H1 (cell line): Measurements from ENCODE around the gene SPATS2. TPM values are rescaled to one million over a fixed set of nuclear protein-coding genes. Genes with fewer than 3 reads are reported as not detected.

Source experiments
- CTCF ChIA-PET: fragments of 300-600 bp; sonication (Branson Sonifier 250); formaldehyde crosslinking; loops from one replicate; lab custom pipeline; 2021; ENCODE audit not compliant: partially characterized antibody; lab: Charles Lee
- POLR2A ChIA-PET: fragments of 300-600 bp; sonication (Branson Sonifier 250); formaldehyde crosslinking; loops from one replicate; lab custom pipeline; 2021; ENCODE audit warnings: inconsistent platforms; ENCODE audit not compliant: partially characterized antibody; lab: Charles Lee
- DNase-seq, 2 experiments: peaks; one replicate each; pipeline versions ENCODE4 v3.0.0 to v3.0.0-alpha.2; 2010 to 2022; ENCODE audit warnings: low spot score in 2 of 2, low read depth in 1 of 2, mixed read lengths in 1 of 2
- FAIRE-seq: peaks from 2 replicates; lab custom pipeline; 2011; peaks lifted over from hg19 to GRCh38; lab: Jason Lieb, UNC
- H2AFZ ChIP-seq: 2 replicates; pipeline ENCODE4 v1.8.1; 2012; ENCODE audit warnings: low read length, inconsistent platforms
- H2AK5ac ChIP-seq: 2 replicates; pipeline ENCODE4 v1.6.1; 2013; ENCODE audit warnings: low read depth, low read length
- H2BK120ac ChIP-seq: replicated peaks from 2 replicates; pipeline ENCODE3; 2013; ENCODE audit warnings: low read depth, low read length, inconsistent platforms
- H2BK12ac ChIP-seq: 2 replicates; pipeline ENCODE4 v1.6.1; 2013; ENCODE audit warnings: low read depth, low read length
- H2BK15ac ChIP-seq: 2 replicates; pipeline ENCODE4 v1.6.1; 2013; ENCODE audit warnings: low read length
- H2BK20ac ChIP-seq: 2 replicates; pipeline ENCODE4 v1.6.1; 2013; ENCODE audit warnings: low read length
- H2BK5ac ChIP-seq: 2 replicates; pipeline ENCODE4 v1.6.1; 2013; ENCODE audit warnings: low read depth, low read length
- H3K14ac ChIP-seq: 2 replicates; pipeline ENCODE4 v1.6.1; 2013; ENCODE audit warnings: inconsistent platforms; ENCODE audit not compliant: insufficient read length
- H3K18ac ChIP-seq: 2 replicates; pipeline ENCODE4 v1.6.1; 2013; ENCODE audit warnings: low read length; ENCODE audit errors: extremely low read depth
- H3K23ac ChIP-seq: 2 replicates; pipeline ENCODE4 v1.6.1; 2013; ENCODE audit warnings: inconsistent platforms; ENCODE audit not compliant: insufficient read length
- H3K23me2 ChIP-seq: 2 replicates; pipeline ENCODE4 v1.6.1; 2013; ENCODE audit warnings: low read depth, low read length
- H3K27ac ChIP-seq: 2 replicates; pipeline ENCODE4 v1.6.1; 2011; ENCODE audit warnings: low read depth, low read length, inconsistent platforms
- H3K27me3 ChIP-seq, 4 experiments: replicated peaks in 1 of 4; 1 replicate in 1 of 4; 2 replicates in 3 of 4; pipeline versions ENCODE4 v1.6.1 to v1.8.1; 2011 to 2013; ENCODE audit warnings: low read length in 3 of 4, mild to moderate bottlenecking in 3 of 4, inconsistent platforms in 2 of 4, mixed read lengths in 2 of 4, moderate library complexity in 1 of 4; ENCODE audit not compliant: control insufficient read depth in 3 of 4, insufficient read depth in 3 of 4; ENCODE audit errors: extremely low read depth in 1 of 4
- H3K36me3 ChIP-seq, 4 experiments: 2 replicates each; pipeline versions ENCODE4 v1.6.1 to v1.8.1; 2011 to 2013; ENCODE audit warnings: mild to moderate bottlenecking in 4 of 4, low read length in 3 of 4, moderate library complexity in 2 of 4, control low read depth in 1 of 4, inconsistent platforms in 1 of 4; ENCODE audit not compliant: insufficient read depth in 4 of 4, control insufficient read depth in 2 of 4
- H3K4ac ChIP-seq: replicated peaks from 2 replicates; pipeline ENCODE3; 2013; ENCODE audit warnings: low read length, low read depth, mixed read lengths, inconsistent platforms; ENCODE audit not compliant: insufficient read length
- H3K4me1 ChIP-seq, 4 experiments: replicated peaks in 1 of 4; 1 replicate in 1 of 4; 2 replicates in 3 of 4; pipeline versions ENCODE4 v1.6.1 to v1.8.1; 2011 to 2013; ENCODE audit warnings: low read length in 3 of 4, inconsistent platforms in 2 of 4, mixed read lengths in 1 of 4; ENCODE audit not compliant: insufficient read depth in 4 of 4, control insufficient read depth in 3 of 4
- H3K4me2 ChIP-seq, 2 experiments: 2 replicates each; pipeline versions ENCODE4 v1.6.1 to v1.8.1; 2011 to 2013; ENCODE audit warnings: low read depth in 2 of 2, low read length in 2 of 2, control low read depth in 1 of 2, inconsistent platforms in 1 of 2, mild to moderate bottlenecking in 1 of 2; ENCODE audit not compliant: insufficient read depth in 1 of 2
- H3K4me3 ChIP-seq, 4 experiments: fragments of 200-600, 300-600 bp in 1 of 4; sonication (generic), shearing (Covaris generic), sonication (Bioruptor Twin) in 1 of 4; 2 replicates each; pipeline versions ENCODE4 v1.5.1 to v1.8.1; 2011 to 2016; ENCODE audit warnings: low read length in 4 of 4, low read depth in 3 of 4, control low read depth in 2 of 4, inconsistent platforms in 2 of 4, mild to moderate bottlenecking in 2 of 4, mixed read lengths in 1 of 4, moderate library complexity in 1 of 4; ENCODE audit not compliant: insufficient read depth in 2 of 4; ENCODE audit errors: extremely low read depth in 1 of 4
- H3K56ac ChIP-seq: replicated peaks from 2 replicates; pipeline ENCODE3; 2013; ENCODE audit warnings: low read depth, mild to moderate bottlenecking, mixed read lengths, low read length, inconsistent platforms; ENCODE audit not compliant: insufficient read length
- H3K79me1 ChIP-seq: 2 replicates; pipeline ENCODE4 v1.6.1; 2013; ENCODE audit warnings: low read depth, low read length, control low read depth
- H3K79me2 ChIP-seq, 2 experiments: 2 replicates each; pipeline versions ENCODE4 v1.6.1 to v1.8.1; 2012 to 2013; ENCODE audit warnings: low read length in 2 of 2, mild to moderate bottlenecking in 2 of 2, inconsistent platforms in 1 of 2; ENCODE audit not compliant: insufficient read depth in 2 of 2, control insufficient read depth in 1 of 2
- H3K9ac ChIP-seq, 4 experiments: replicated peaks in 1 of 4; 1 replicate in 1 of 4; 2 replicates in 3 of 4; pipeline versions ENCODE4 v1.6.1 to v1.8.1; 2011 to 2013; ENCODE audit warnings: low read depth in 3 of 4, low read length in 3 of 4, control low read depth in 2 of 4, mild to moderate bottlenecking in 2 of 4, moderate library complexity in 2 of 4, inconsistent platforms in 1 of 4; ENCODE audit errors: extremely low read depth in 1 of 4
- H3K9me3 ChIP-seq, 2 experiments: 2 replicates each; pipeline versions ENCODE4 v1.6.1 to v1.8.1; 2012 to 2013; ENCODE audit warnings: mild to moderate bottlenecking in 2 of 2, moderate library complexity in 2 of 2, control low read depth in 1 of 2, inconsistent platforms in 1 of 2, low read depth in 1 of 2, low read length in 1 of 2, mixed read lengths in 1 of 2; ENCODE audit not compliant: insufficient read depth in 2 of 2
- H4K20me1 ChIP-seq, 2 experiments: replicated peaks in 1 of 2; 2 replicates each; pipeline versions ENCODE3 to v1.8.1; 2011 to 2013; ENCODE audit warnings: inconsistent platforms in 2 of 2, low read length in 2 of 2, mild to moderate bottlenecking in 1 of 2; ENCODE audit not compliant: insufficient read depth in 2 of 2, control insufficient read depth in 1 of 2
- H4K5ac ChIP-seq: 2 replicates; pipeline ENCODE4 v1.6.1; 2013; ENCODE audit warnings: low read length, low read depth, mixed read lengths, inconsistent platforms; ENCODE audit not compliant: insufficient read length
- H4K8ac ChIP-seq: 2 replicates; pipeline ENCODE4 v1.8.0; 2013; ENCODE audit warnings: mild to moderate bottlenecking, moderate library complexity, low read length, inconsistent platforms; ENCODE audit not compliant: insufficient read depth; ENCODE audit errors: extremely low read depth
- H4K91ac ChIP-seq: replicated peaks from 2 replicates; pipeline ENCODE3; 2013; ENCODE audit warnings: low read length, mixed read lengths, inconsistent platforms; ENCODE audit not compliant: insufficient read length
- CEBPB ChIP-seq: IDR thresholded peaks from 2 replicates; pipeline ENCODE4 v1.6.1; 2012; ENCODE audit warnings: low read depth, low read length
- CREB1 ChIP-seq: IDR thresholded peaks from 2 replicates; pipeline ENCODE4 v1.6.1; 2012; ENCODE audit warnings: inconsistent platforms
- GTF2F1 ChIP-seq: IDR thresholded peaks from 2 replicates; pipeline ENCODE4 v1.6.1; 2012; ENCODE audit warnings: low read depth, low read length, improper control_type of control experiment, borderline replicate concordance
- KDM1A ChIP-seq: fragments of 200-600, 300-600 bp; sonication (generic); IDR thresholded peaks from 2 replicates; pipeline ENCODE4 v1.7.1; 2016; ENCODE audit warnings: mild to moderate bottlenecking, low read length, borderline replicate concordance
- RAD21 ChIP-seq, 2 experiments: IDR thresholded peaks in 1 of 2; conservative IDR thresholded peaks in 1 of 2; 2 replicates each; pipeline ENCODE4 v1.6.1; 2011; ENCODE audit warnings: low read depth in 2 of 2, low read length in 2 of 2, improper control_type of control experiment in 1 of 2, inconsistent platforms in 1 of 2, mild to moderate bottlenecking in 1 of 2, moderate library complexity in 1 of 2
- RXRA ChIP-seq: IDR thresholded peaks from 2 replicates; pipeline ENCODE4 v1.6.1; 2011; ENCODE audit warnings: low read depth, mild to moderate bottlenecking, low read length, moderate library complexity; ENCODE audit not compliant: insufficient read depth
- SUZ12 ChIP-seq: fragments of 200-600 bp; sonication (generic); IDR thresholded peaks from 2 replicates; pipeline ENCODE4 v1.6.1; 2012; ENCODE audit warnings: mild to moderate bottlenecking, inconsistent platforms, low read length, moderate library complexity, mixed read lengths
- TAF1 ChIP-seq: IDR thresholded peaks from 2 replicates; pipeline ENCODE4 v1.6.1; 2011; ENCODE audit warnings: mild to moderate bottlenecking, low read depth, low read length
- WGBS, 2 experiments: shearing (Covaris generic) in 1 of 2; methylation state at CpG; one replicate each; pipeline versions ENCODE4 v1.1.6 to v1.1.7; 2013 to 2015; ENCODE audit warnings: low lambda C conversion rate in 2 of 2, mixed read lengths in 2 of 2, inconsistent platforms in 1 of 2, low coverage in 1 of 2, missing lambda C conversion rate in 1 of 2; ENCODE audit not compliant: insufficient replicate concordance in 2 of 2, insufficient coverage in 1 of 2, insufficient read length in 1 of 2; ENCODE audit errors: extremely low coverage in 1 of 2, missing lambda C conversion rate in 1 of 2; 5-methylcytosine and 5-hydroxymethylcytosine counted together
- polyA plus RNA-seq, 7 experiments: library from polyadenylated mRNA; depleted of rRNA in 3 of 7; stranded (reverse) in 5 of 7; unstranded in 2 of 7; fragments of >200 nt in 5 of 7; fragments of 200-250 nt in 2 of 7; gene quantifications; 1 replicate in 5 of 7; 2 replicates in 1 of 7; 4 replicates in 1 of 7; pipeline versions ENCODE4 v1.2.1 to v1.2.3, GENCODE V29; 2011 to 2013; ENCODE audit warnings: missing spikeins in 2 of 7, mixed read lengths in 2 of 7
- total RNA-seq: library from RNA; stranded (reverse); fragmentation: NEBNext Ultra II Directional; extraction: Animal tissue kit (Norgen Biotek cat#: 25700); gene quantifications from 2 replicates; pipeline ENCODE4 v1.2.1, GENCODE V29; 2021

The SPATS2 gene
- total and polyA plus RNA-seq, 2 of the 8 experiments (the other 6 are each of a cell fraction or from before 2014, with no cell fraction given): 19.2 to 24.5 TPM

- Histone ChIP-seq H2AFZ (no peak overlapping the region), H3K23ac (no peak overlapping the region), H4K20me1 (peaks cover 8 to 9% of the 10 kb centered on the region in 2 experiments), H3K4me3 (no peak overlapping the region), H4K91ac (no peak overlapping the region), H3K18ac (no peak overlapping the region), H3K79me1 (no peaks in the 10 kb centered on the region), H3K36me3 (peaks cover 5 to 37% (median 23%) of the 10 kb centered on the region in 4 experiments; a peak in 7 of 8 replicates), H2BK5ac (no peak overlapping the region), H3K9me3 (no peaks in the 10 kb centered on the region), H2AK5ac (no peak overlapping the region), H2BK120ac (no peak overlapping the region), H3K27me3 (peaks cover 18 to 35% (median 28%) of the 10 kb centered on the region in 4 experiments), H3K27ac (no peak overlapping the region), H3K14ac (no peak overlapping the region), H3K4ac (no peak overlapping the region), H4K8ac (no peak overlapping the region), H3K23me2 (peaks cover 2% of the 10 kb centered on the region; the same call in 1 of the 2 replicates), H2BK15ac (no peak overlapping the region), H3K9ac (no peak overlapping the region), H3K4me1 (no peaks in the 10 kb centered on the region), H2BK20ac (no peak overlapping the region), H3K4me2 (no peak overlapping the region), H3K79me2 (no peaks in the 10 kb centered on the region), H3K56ac (no peak overlapping the region), H2BK12ac (no peak overlapping the region), H4K5ac (no peak overlapping the region)
- CTCF ChIA-PET: interaction anchor here (0.9 to 12.7 kb wide), 10 partner anchors 12 to 223 kb away, joined by 3 to 276 read pairs (median 21); partner anchors contain the start of genes DNAJC22 and PRPH
- POLR2A ChIA-PET: interaction anchor here (1.0 to 2.3 kb wide), 3 partner anchors 13 to 109 kb away, joined by 5 to 8 read pairs (median 5); partner anchors contain the start of gene PRPH
- WGBS, 2 experiments: 97% methylated on average over 7 of the region's 7 CpGs; no CpG with 5 or more reads in 1 of the 2 experiments
- FAIRE-seq: no peak
- TF ChIP-seq CREB1 (no peak), KDM1A (no peak), GTF2F1 (no peak), CEBPB (no peak), SUZ12 (no peak), TAF1 (no peak), RAD21 (IDR thresholded peaks at IDR 0.05 in 1 of 2, conservative IDR thresholded peaks at IDR 0.05 in 1 of 2; ENCODE audit: low read depth in 2 of 2, low read length in 2 of 2) (no peak), RXRA (no peak)
- DNase-seq: no peak
Observed at GRCh38 chr12:49330032-49330619, 37.1 kb upstream of the SPATS2 start.
